ENCODE data around the gene TRAPPC12. TPM values are rescaled to one million over a fixed set of nuclear protein-coding genes. Genes with fewer than 3 reads are reported as not detected.

The TRAPPC12 gene
- polyA plus RNA-seq, 1 donor from 2014 or later = 76.2 TPM

GRCh38 chr2:3341336-3341735 lies 38.2 kb upstream of the TRAPPC12 start:
- H3K36me3 ChIP-seq (ENCODE audit: insufficient read depth, low read length) = no peaks in the 10 kb centered on the region

GRCh38 chr2:3342324-3342723 lies 37.2 kb upstream of the TRAPPC12 start:
- H3K27me3 ChIP-seq (ENCODE audit: insufficient read depth, low read depth, low read length) = no peaks in the 10 kb centered on the region
- no peaks in the 10 kb centered on the region for H3K9me2 ChIP-seq (ENCODE audit: insufficient read depth, low read length)
- H3K9me3 ChIP-seq (ENCODE audit: low read length) = no peaks in the 10 kb centered on the region
- no peaks in the 10 kb centered on the region for H4K20me1 ChIP-seq (ENCODE audit: insufficient read depth)
- H3K27ac ChIP-seq (ENCODE audit: low read length) = no peak overlapping the region
- no peak overlapping the region for H3K4me3 ChIP-seq (ENCODE audit: low read length)
- H3K4me2 ChIP-seq (ENCODE audit: low read length) = no peak overlapping the region
- TF ChIP-seq REST (IDR thresholded peaks at IDR 0.05; ENCODE audit: borderline replicate concordance) (no peak), TAF1 (IDR thresholded peaks at IDR 0.05; ENCODE audit: low read depth) (no peak), SMC3 (conservative IDR thresholded peaks at IDR 0.05; ENCODE audit: poor library complexity) (no peak)
- H2AFZ ChIP-seq (ENCODE audit: low read depth, low read length) = no peak overlapping the region
- no peaks in the 10 kb centered on the region for H3K79me2 ChIP-seq (replicated peaks; ENCODE audit: insufficient read depth, low read length)
- H3F3A ChIP-seq (ENCODE audit: insufficient read depth, low read length, poor library complexity, severe bottlenecking) = no peaks in the 10 kb centered on the region
- H3K9ac ChIP-seq (ENCODE audit: low read length) = no peak overlapping the region
- no peaks in the 10 kb centered on the region for H3K36me3 ChIP-seq (ENCODE audit: insufficient read depth, low read length)

More at GRCh38 chr2:3341336-3341735, 38.2 kb upstream of the TRAPPC12 start:
- no peak overlapping the region for H3K4me3 ChIP-seq (ENCODE audit: low read length)
- no peak overlapping the region for H3K27ac ChIP-seq (ENCODE audit: low read length)
- H3F3A ChIP-seq (ENCODE audit: insufficient read depth, low read length, poor library complexity, severe bottlenecking) = no peaks in the 10 kb centered on the region
- no peaks in the 10 kb centered on the region for H3K9me2 ChIP-seq (ENCODE audit: insufficient read depth, low read length)
- no peaks in the 10 kb centered on the region for H3K9me3 ChIP-seq (ENCODE audit: low read length)
- no peak overlapping the region for H3K4me2 ChIP-seq (ENCODE audit: low read length)
- no peaks in the 10 kb centered on the region for H4K20me1 ChIP-seq (ENCODE audit: insufficient read depth)
- no peak for TF ChIP-seq EP300 (conservative IDR thresholded peaks at IDR 0.05; ENCODE audit: poor library complexity, severe bottlenecking)
- TF ChIP-seq EZH2 (IDR thresholded peaks at IDR 0.05; ENCODE audit: borderline replicate concordance, insufficient read depth, low read length, poor library complexity, severe bottlenecking) = no peak
- no peak for TF ChIP-seq TAF1 (IDR thresholded peaks at IDR 0.05; ENCODE audit: low read depth)
- TF ChIP-seq RAD21 (conservative IDR thresholded peaks at IDR 0.05) = no peak
- no peak for TF ChIP-seq CTCF (IDR thresholded peaks at IDR 0.05; ENCODE audit: poor library complexity, severe bottlenecking)
- TF ChIP-seq MXI1 (conservative IDR thresholded peaks at IDR 0.05; ENCODE audit: poor library complexity, severe bottlenecking) = no peak
- TF ChIP-seq POLR2AphosphoS5 (IDR thresholded peaks at IDR 0.05) = no peak
- TF ChIP-seq SMC3 (conservative IDR thresholded peaks at IDR 0.05; ENCODE audit: poor library complexity) = no peak
- TF ChIP-seq REST (IDR thresholded peaks at IDR 0.05; ENCODE audit: borderline replicate concordance) = no peak
- no peak overlapping the region for H2AFZ ChIP-seq (ENCODE audit: low read depth, low read length)
- no peaks in the 10 kb centered on the region for H3K79me2 ChIP-seq (replicated peaks; ENCODE audit: insufficient read depth, low read length)
- H3K27me3 ChIP-seq (ENCODE audit: insufficient read depth, low read depth, low read length) = no peaks in the 10 kb centered on the region
- H3K9ac ChIP-seq (ENCODE audit: low read length) = no peak overlapping the region
